Mononuclear cell (primary cell): Measurements from ENCODE around the gene ACP7. TPM values are rescaled to one million over a fixed set of nuclear protein-coding genes. Genes with fewer than 3 reads are reported as not detected.

Experiments
- H3K27me3 ChIP-seq: 2 replicates; pipeline ENCODE4 v1.6.0; 2011; ENCODE audit warnings: low read length, control low read depth; ENCODE audit not compliant: insufficient read depth
- H3K4me1 ChIP-seq: 2 replicates; pipeline ENCODE4 v1.5.1; 2011; ENCODE audit warnings: mild to moderate bottlenecking, low read length, control low read depth; ENCODE audit not compliant: insufficient read depth
- H3K4me3 ChIP-seq: 2 replicates; pipeline ENCODE4 v1.5.1; 2011; ENCODE audit warnings: mild to moderate bottlenecking, low read length, moderate library complexity
- H3K9me3 ChIP-seq: 2 replicates; pipeline ENCODE4 v1.5.1; 2011; ENCODE audit warnings: low read depth, mild to moderate bottlenecking, control low read depth, low read length
- total RNA-seq: library from RNA; depleted of rRNA; stranded (reverse); fragments of >200 nt; gene quantifications from one replicate; pipeline ENCODE4 v1.2.3, GENCODE V29; 2012

The ACP7 gene
- total RNA-seq, 1 donor, result not detected

- Histone ChIP-seq H3K9me3 (no peaks in the 10 kb centered on the region), H3K4me1 (peaks cover 11% of the 10 kb centered on the region), H3K27me3 (no peaks in the 10 kb centered on the region), H3K4me3 (no peak overlapping the region)
These were observed 43.8 kb downstream of the ACP7 start for GRCh38 chr19:39127812-39128515.

GRCh38 chr19:39128516-39129079 lies 44.4 kb downstream of the ACP7 start:
- Histone ChIP-seq H3K9me3 (no peaks in the 10 kb centered on the region), H3K27me3 (no peaks in the 10 kb centered on the region), H3K4me3 (no peak overlapping the region), H3K4me1 (peaks cover 11% of the 10 kb centered on the region)

GRCh38 chr19:39129116-39129515 lies 44.9 kb downstream of the ACP7 start:
- peaks cover 11% of the 10 kb centered on the region for H3K4me1 ChIP-seq
- H3K9me3 ChIP-seq, result no peaks in the 10 kb centered on the region
- no peaks in the 10 kb centered on the region for H3K27me3 ChIP-seq
- no peak overlapping the region for H3K4me3 ChIP-seq

GRCh38 chr19:39130337-39131254 lies 46.4 kb downstream of the ACP7 start:
- no peak overlapping the region for H3K4me3 ChIP-seq
- H3K9me3 ChIP-seq, result no peaks in the 10 kb centered on the region

GRCh38 chr19:39131255-39131755 lies 47.1 kb downstream of the ACP7 start:
- Histone ChIP-seq H3K27me3 (no peaks in the 10 kb centered on the region), H3K4me1 (no peaks in the 10 kb centered on the region), H3K4me3 (no peak overlapping the region), H3K9me3 (no peaks in the 10 kb centered on the region)

More at GRCh38 chr19:39130337-39131254, 46.4 kb downstream of the ACP7 start:
- Histone ChIP-seq H3K27me3 (no peaks in the 10 kb centered on the region), H3K4me1 (no peaks in the 10 kb centered on the region)

DNA sequence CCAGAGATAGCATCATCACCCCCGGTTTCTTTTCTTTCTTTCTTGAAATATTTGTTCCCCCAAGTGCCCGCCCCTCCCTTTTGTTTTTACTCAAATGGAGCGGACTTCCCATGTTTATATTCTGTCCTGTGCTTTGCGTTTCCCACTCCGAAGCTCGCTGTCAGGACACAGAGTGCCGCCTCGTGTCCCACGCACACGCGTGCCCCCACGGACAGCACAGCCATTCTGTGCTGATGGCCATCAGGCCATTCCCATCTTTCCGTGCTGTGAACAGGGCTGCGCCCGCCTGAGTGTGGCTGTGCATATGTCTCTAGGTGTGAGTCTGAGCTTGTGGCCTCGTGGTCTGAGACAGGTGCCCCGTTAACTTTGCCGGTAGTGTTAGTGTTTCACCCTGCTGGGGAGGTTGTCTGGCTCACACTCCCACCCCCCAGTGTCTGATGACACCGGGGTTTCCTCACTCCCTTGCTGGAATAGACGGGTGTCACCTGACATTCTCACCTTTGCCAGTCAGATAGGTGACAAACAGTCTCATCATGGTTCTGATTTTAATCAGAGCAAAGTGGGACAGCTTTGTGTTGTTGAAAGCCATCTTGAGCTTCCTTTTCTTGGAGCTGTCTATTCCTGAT lies 48.3 kb downstream of the ACP7 start:
- H3K4me3 ChIP-seq, result no peak overlapping the region
- H3K4me1 ChIP-seq, result no peaks in the 10 kb centered on the region

GRCh38 chr19:39133431-39134270 lies 49.5 kb downstream of the ACP7 start:
- Histone ChIP-seq H3K4me1 (no peaks in the 10 kb centered on the region), H3K4me3 (no peak overlapping the region), H3K9me3 (no peaks in the 10 kb centered on the region), H3K27me3 (no peaks in the 10 kb centered on the region)

More for the DNA sequence above, 48.3 kb downstream of the ACP7 start:
- H3K9me3 ChIP-seq, result no peaks in the 10 kb centered on the region
- H3K27me3 ChIP-seq, result no peaks in the 10 kb centered on the region

GRCh38 chr19:39135701-39136100 lies 51.5 kb downstream of the ACP7 start:
- Histone ChIP-seq H3K27me3 (no peaks in the 10 kb centered on the region), H3K4me3 (no peak overlapping the region), H3K4me1 (no peaks in the 10 kb centered on the region), H3K9me3 (no peaks in the 10 kb centered on the region)

DNA sequence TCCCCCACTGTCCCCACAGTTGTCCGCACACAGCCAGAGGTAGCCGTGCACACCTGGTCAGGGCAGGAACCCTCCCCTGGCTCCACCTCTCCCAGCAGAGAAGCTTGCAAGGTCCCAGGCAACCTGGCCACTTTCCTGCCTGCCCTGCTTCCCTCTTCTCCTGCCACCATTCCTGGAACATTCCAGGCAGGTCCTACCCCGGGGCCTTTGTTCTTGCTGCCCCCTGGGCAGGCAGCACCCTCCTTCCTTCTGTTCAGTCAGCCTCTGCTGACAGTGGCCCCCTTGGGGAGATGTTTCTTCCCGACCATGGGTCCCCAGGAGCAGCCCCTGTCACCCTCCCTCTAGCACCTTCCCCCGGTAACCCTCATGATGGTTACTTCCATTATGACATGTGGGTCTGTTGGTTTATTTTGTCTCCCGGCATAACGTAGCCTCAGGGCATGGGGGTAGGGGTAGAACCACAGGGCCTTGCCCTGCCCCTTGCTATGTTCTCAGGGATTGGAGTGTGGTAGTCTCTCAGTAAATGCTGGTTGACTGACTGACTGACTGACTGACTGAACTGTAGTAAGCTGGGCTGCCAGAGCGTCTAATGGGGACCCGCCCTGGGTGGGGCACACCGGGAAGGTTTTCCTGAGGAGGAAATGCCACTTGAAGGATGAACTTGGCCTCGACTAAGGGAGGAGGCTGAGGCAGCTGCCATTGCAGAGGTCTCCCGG lies 52.2 kb downstream of the ACP7 start:
- no peaks in the 10 kb centered on the region for H3K27me3 ChIP-seq
- no peak overlapping the region for H3K4me3 ChIP-seq
- H3K4me1 ChIP-seq, result no peaks in the 10 kb centered on the region
- H3K9me3 ChIP-seq, result no peaks in the 10 kb centered on the region

- Histone ChIP-seq H3K4me1 (no peaks in the 10 kb centered on the region), H3K27me3 (no peaks in the 10 kb centered on the region), H3K9me3 (no peaks in the 10 kb centered on the region), H3K4me3 (no peak overlapping the region)
These were observed 53.0 kb downstream of the ACP7 start for GRCh38 chr19:39137131-39137530.

- H3K9me3 ChIP-seq, result no peaks in the 10 kb centered on the region
- no peak overlapping the region for H3K4me3 ChIP-seq
- peaks cover 4% of the 10 kb centered on the region for H3K4me1 ChIP-seq
- H3K27me3 ChIP-seq, result no peaks in the 10 kb centered on the region
These were observed 54.3 kb downstream of the ACP7 start for GRCh38 chr19:39138221-39139211.

- Histone ChIP-seq H3K27me3 (no peaks in the 10 kb centered on the region), H3K4me3 (no peak overlapping the region), H3K4me1 (peaks cover 6% of the 10 kb centered on the region)
These were observed 55.2 kb downstream of the ACP7 start for GRCh38 chr19:39139305-39139874.

More at GRCh38 chr19:39139305-39139874, 55.2 kb downstream of the ACP7 start:
- H3K9me3 ChIP-seq, result no peaks in the 10 kb centered on the region
